ENCODE data around the gene DPP10. TPM values are rescaled to one million over a fixed set of nuclear protein-coding genes. Genes with fewer than 3 reads are reported as not detected.

Gene DPP10
- total and polyA plus RNA-seq, 10 of the 15 experiments (the other 5 are each of a cell fraction or from before 2014, with no cell fraction given): not detected

GRCh38 chr2:115389898-115390565 is 947.6 kb downstream of the DPP10 start:
- ChIA-PET CTCF (no interaction called here), POLR2A (no interaction called here), RAD21 (ENCODE audit: unreplicated experiment) (no interaction called here), SMC1A (ENCODE audit: uncharacterized antibody, unreplicated experiment) (no interaction called here)
- H3K9ac ChIP-seq (ENCODE audit: control insufficient read depth, insufficient read depth, low read length): no peak overlapping the region
- no peaks in the 10 kb centered on the region for H3K36me3 ChIP-seq (ENCODE audit: control insufficient read depth in 2 of 2, insufficient read depth in 2 of 2, low read length in 1 of 2)
- no peak overlapping the region for H3K27ac ChIP-seq (ENCODE audit: control insufficient read depth, insufficient read depth)
- no peak overlapping the region for H3K4me2 ChIP-seq (ENCODE audit: control insufficient read depth, insufficient read depth)
- DNase-seq (ENCODE audit: low read depth, low spot score) (no peak), ATAC-seq (no peak), FAIRE-seq (no peak)
- intact Hi-C loops (cut with micrococcal nuclease; ENCODE audit: unreplicated experiment) (no loop called here), in situ Hi-C loops (cut with MboI) (no loop called here)
- no peaks in the 10 kb centered on the region for H3K4me1 ChIP-seq (ENCODE audit: control insufficient read depth, insufficient read depth, low read length)
- H2AFZ ChIP-seq (ENCODE audit: control insufficient read depth, low read depth, low read length): no peak overlapping the region
- no peaks in the 10 kb centered on the region for H3K27me3 ChIP-seq (replicated peaks in 1 of 2; ENCODE audit: control insufficient read depth in 2 of 2, insufficient read depth in 2 of 2, low read length in 1 of 2)
- under 1% methylated on average over 6 of the region's 6 CpGs for WGBS (ENCODE audit: insufficient coverage, insufficient replicate concordance, low lambda C conversion rate, missing lambda C conversion rate)
- no peaks in the 10 kb centered on the region for H3K79me2 ChIP-seq (ENCODE audit: control insufficient read depth, insufficient read depth, low read length)
- TF ChIP-seq RCOR1 (conservative IDR thresholded peaks at IDR 0.05; ENCODE audit: low read depth, low read length) (no peak), MAX (IDR thresholded peaks at IDR 0.05; ENCODE audit: low read depth, low read length) (no peak), SREBF1 (IDR thresholded peaks at IDR 0.05; ENCODE audit: low read length) (no peak), E4F1 (IDR thresholded peaks at IDR 0.05; ENCODE audit: borderline replicate concordance, partially characterized antibody) (no peak), IRF4 (IDR thresholded peaks at IDR 0.05; ENCODE audit: low read depth, low read length) (no peak)
- TF ChIP-seq, protein P1, sequence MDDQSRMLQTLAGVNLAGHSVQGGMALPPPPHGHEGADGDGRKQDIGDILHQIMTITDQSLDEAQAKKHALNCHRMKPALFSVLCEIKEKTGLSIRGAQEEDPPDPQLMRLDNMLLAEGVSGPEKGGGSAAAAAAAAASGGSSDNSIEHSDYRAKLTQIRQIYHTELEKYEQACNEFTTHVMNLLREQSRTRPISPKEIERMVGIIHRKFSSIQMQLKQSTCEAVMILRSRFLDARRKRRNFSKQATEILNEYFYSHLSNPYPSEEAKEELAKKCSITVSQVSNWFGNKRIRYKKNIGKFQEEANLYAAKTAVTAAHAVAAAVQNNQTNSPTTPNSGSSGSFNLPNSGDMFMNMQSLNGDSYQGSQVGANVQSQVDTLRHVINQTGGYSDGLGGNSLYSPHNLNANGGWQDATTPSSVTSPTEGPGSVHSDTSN (IDR thresholded peaks at IDR 0.05; ENCODE audit: insufficient replicate concordance, low read depth, low read length): no peak
- BruUV-seq (replicated peaks): no TSS peak
- no peak overlapping the region for H3K4me3 ChIP-seq
- H3K9me3 ChIP-seq (replicated peaks; ENCODE audit: control insufficient read depth, insufficient read depth, low read length): no peaks in the 10 kb centered on the region
- no peaks in the 10 kb centered on the region for H4K20me1 ChIP-seq (ENCODE audit: control insufficient read depth, insufficient read depth)

Data from GM12878 (cell line).